Spleen (tissue), 11 donors: Measurements from ENCODE around the gene ERC2. TPM values are rescaled to one million over a fixed set of nuclear protein-coding genes. Genes with fewer than 3 reads are reported as not detected.

ENCODE experiments used
- DNase-seq: peaks from one replicate; pipeline ENCODE4 v3.0.0-alpha.2; 2020
- H3K27ac ChIP-seq, 8 donors: fragments of 200-600 bp; sonication (generic) in 7 of 8; 1 replicate in 4 of 8; 2 replicates in 4 of 8; pipeline versions ENCODE4 v1.5.0 to v1.8.0; 2016 to 2021; ENCODE audit warnings: inconsistent platforms in 4 of 8, mild to moderate bottlenecking in 4 of 8, moderate library complexity in 1 of 8
- H3K27me3 ChIP-seq, 7 donors: fragments of 200-600 bp; sonication (generic) in 6 of 7; replicated peaks in 1 of 7; 1 replicate in 4 of 7; 2 replicates in 3 of 7; pipeline versions ENCODE4 v1.5.0 to v1.8.0; 2016 to 2021; ENCODE audit warnings: inconsistent platforms in 3 of 7, mild to moderate bottlenecking in 1 of 7
- H3K36me3 ChIP-seq, 6 donors: fragments of 200-600 bp; sonication (generic) in 5 of 6; 1 replicate in 4 of 6; 2 replicates in 2 of 6; pipeline versions ENCODE4 v1.5.0 to v1.8.0; 2016 to 2021; ENCODE audit warnings: inconsistent platforms in 2 of 6
- H3K4me1 ChIP-seq, 6 donors: fragments of 200-600 bp; sonication (generic) in 5 of 6; 1 replicate in 3 of 6; 2 replicates in 3 of 6; pipeline versions ENCODE4 v1.5.0 to v1.8.0; 2016 to 2021; ENCODE audit warnings: inconsistent platforms in 3 of 6
- H3K4me3 ChIP-seq, 8 donors: fragments of 200-600 bp; sonication (generic) in 7 of 8; 1 replicate in 4 of 8; 2 replicates in 4 of 8; pipeline versions ENCODE4 v1.5.0 to v1.8.0; 2016 to 2021; ENCODE audit warnings: inconsistent platforms in 4 of 8, mild to moderate bottlenecking in 4 of 8, moderate library complexity in 2 of 8
- H3K9me3 ChIP-seq, 8 donors: fragments of 200-600 bp; sonication (generic) in 7 of 8; 1 replicate in 4 of 8; 2 replicates in 4 of 8; pipeline versions ENCODE4 v1.5.0 to v1.8.0; 2016 to 2021; ENCODE audit warnings: inconsistent platforms in 4 of 8
- CTCF ChIP-seq, 11 experiments: fragments of 200-600 bp in 7 of 11; fragments of 450-650 bp in 4 of 11; sonication (generic) in 4 of 11; IDR thresholded peaks in 8 of 11; conservative IDR thresholded peaks in 3 of 11; 1 replicate in 7 of 11; 2 replicates in 4 of 11; pipeline versions ENCODE4 v1.4.0 to v1.8.0; 2016 to 2021; ENCODE audit warnings: antibody characterized with exemption in 11 of 11, inconsistent platforms in 4 of 11, mild to moderate bottlenecking in 1 of 11
- POLR2A ChIP-seq, 3 donors: fragments of 450-650 bp; IDR thresholded peaks; one replicate each; pipeline ENCODE4 v1.5.1; 2017; ENCODE audit warnings: antibody characterized with exemption in 3 of 3, mild to moderate bottlenecking in 1 of 3
- POLR2AphosphoS5 ChIP-seq, 3 donors: sonication (generic); formaldehyde crosslinking; IDR thresholded peaks; one replicate each; pipeline ENCODE4 v1.5.1; 2017; ENCODE audit warnings: antibody characterized with exemption in 3 of 3
- WGBS, 5 donors: extraction: QIAGEN DNeasy Blood & Tissue Kit in 3 of 5; methylation state at CpG; one replicate each; pipeline versions ENCODE4 v1.1.5 to v1.1.7; 2013 to 2018; 5-methylcytosine and 5-hydroxymethylcytosine counted together
- intact Hi-C: fragments of 100-400 bp; cut with DNase I; formaldehyde crosslinking; loops from one replicate; pipeline ENCODE4 v1.15.0; 2023; ENCODE audit warnings: low total_unique reads
- polyA plus RNA-seq, 3 donors: library from polyadenylated mRNA; stranded (reverse); fragments of 200-250 nt; gene quantifications; one replicate each; pipeline ENCODE4 v1.2.1, GENCODE V29; 2013
- total RNA-seq, 7 donors: library from RNA; depleted of rRNA in 3 of 7; stranded (reverse); fragments of >200 nt in 3 of 7; fragmentation: NEBNext Ultra II Directional in 4 of 7; extraction: Animal tissue kit (Norgen Biotek cat#: 25700) in 4 of 7; gene quantifications; one replicate each; pipeline versions ENCODE4 v1.1.0 to v1.2.1, GENCODE V29; 2016 to 2021
- donor health status: healthy with polysubstance abuse.
- donor health status: DM: no; HTN: no; CAD: no; lungs with moderate emphysema.
- donor health status: DM: no; HTN: no; CAD: no.
- donor health status: Bipolar disorder and iron deficiency.
- donor health status: healthy.
- donor health status: DM: no; HTN: no; CAD: no.
- donor health status: DM: yes; HTN: yes; CAD: no.

ERC2 gene
- total and polyA plus RNA-seq, 10 donors = 0.04 to 4.9 (median 0.39) TPM

- no peak for DNase-seq
Measured at GRCh38 chr3:56048946-56049345, 419.3 kb downstream of the ERC2 start.

GRCh38 chr3:56048331-56048730 lies 419.9 kb downstream of the ERC2 start:
- H3K4me1 ChIP-seq = no peaks in the 10 kb centered on the region
- no peaks in the 10 kb centered on the region for H3K36me3 ChIP-seq
- peaks cover 0 to 9% (median 0%) of the 10 kb centered on the region in 7 donors for H3K27me3 ChIP-seq
- TF ChIP-seq POLR2A (IDR thresholded peaks at IDR 0.05) (no peak), POLR2AphosphoS5 (IDR thresholded peaks at IDR 0.05) (no peak), CTCF (IDR thresholded peaks at IDR 0.05 in 8 of 11, conservative IDR thresholded peaks at IDR 0.05 in 3 of 11) (no peak)
- H3K27ac ChIP-seq = no peak overlapping the region
- no peak for DNase-seq
- H3K4me3 ChIP-seq = no peak overlapping the region
- WGBS, 5 donors = 91 to 100% (median 94%) methylated on average over 1 of the region's 1 CpG
- intact Hi-C loops = no loop called here
- no peaks in the 10 kb centered on the region for H3K9me3 ChIP-seq

More at GRCh38 chr3:56048946-56049345, 419.3 kb downstream of the ERC2 start:
- Histone ChIP-seq H3K4me1 (no peaks in the 10 kb centered on the region), H3K9me3 (no peaks in the 10 kb centered on the region), H3K27ac (no peak overlapping the region), H3K27me3 (peaks cover 0 to 9% (median 0%) of the 10 kb centered on the region in 7 donors), H3K36me3 (no peaks in the 10 kb centered on the region), H3K4me3 (no peak overlapping the region)
- 68 to 81% (median 71%) methylated on average over 4 of the region's 4 CpGs for WGBS, 5 donors
- intact Hi-C loops = no loop called here
- no peak for TF ChIP-seq POLR2A (IDR thresholded peaks at IDR 0.05)

- TF ChIP-seq CTCF (IDR thresholded peaks at IDR 0.05 in 8 of 11, conservative IDR thresholded peaks at IDR 0.05 in 3 of 11) (peak in 10 of 11 experiments; percentile 16 to 64 (median 43)), POLR2A (IDR thresholded peaks at IDR 0.05) (no peak)
- H3K36me3 ChIP-seq = no peaks in the 10 kb centered on the region
- peaks cover 0 to 9% (median 0%) of the 10 kb centered on the region in 7 donors for H3K27me3 ChIP-seq
- intact Hi-C loops = loop anchor here (5.0 kb wide), 1 partner anchor 555 kb away; the partner anchor contains the start of gene WNT5A
- H3K4me3 ChIP-seq = no peak overlapping the region
- H3K27ac ChIP-seq = no peak overlapping the region
- WGBS, 5 donors = 57 to 64% (median 57%) methylated on average over 10 of the region's 10 CpGs
- no peaks in the 10 kb centered on the region for H3K4me1 ChIP-seq
- no peak for DNase-seq
- peaks cover 0 to 28% (median 21%) of the 10 kb centered on the region in 8 donors for H3K9me3 ChIP-seq
Measured at GRCh38 chr3:56042326-56042951, 425.8 kb downstream of the ERC2 start.

- TF ChIP-seq POLR2AphosphoS5 (IDR thresholded peaks at IDR 0.05) (no peak), POLR2A (IDR thresholded peaks at IDR 0.05) (no peak), CTCF (IDR thresholded peaks at IDR 0.05 in 8 of 11, conservative IDR thresholded peaks at IDR 0.05 in 3 of 11) (no peak)
- no peaks in the 10 kb centered on the region for H3K36me3 ChIP-seq
- H3K27me3 ChIP-seq = no peaks in the 10 kb centered on the region
- H3K4me3 ChIP-seq = no peak overlapping the region
- intact Hi-C loops = no loop called here
- H3K27ac ChIP-seq = no peak overlapping the region
- no peak for DNase-seq
- peaks cover 0 to 4% (median 0%) of the 10 kb centered on the region in 8 donors for H3K9me3 ChIP-seq
- no peaks in the 10 kb centered on the region for H3K4me1 ChIP-seq
- WGBS, 5 donors = 70 to 86% (median 78%) methylated on average over 1 of the region's 1 CpG
Measured at GRCh38 chr3:56025326-56025725, 442.9 kb downstream of the ERC2 start.
